HG03442 (cell line): Measurements from ENCODE around the gene STARD3NL.
"Not testable (repeated sequence)": the region's sequence is repeated elsewhere in the genome, so short reads cannot be mapped to it uniquely, and the experiment has no call there.

Experiments used
- ATAC-seq: cut with Tn5 transposase; IDR thresholded peaks from one replicate; pipeline ENCODE4 v1.9.1; 2021; ENCODE audit warnings: mild to moderate bottlenecking, moderate library complexity; ENCODE audit not compliant: unreplicated experiment

The STARD3NL gene

GRCh38 chr7:38178004-38178694 is at the start of gene STARD3NL:
Gene STARD3NL (plus strand): TSS chr7:38178245. CDS start chr7:38207505, 29,260 bp downstream.
- peak; percentile 98 for ATAC-seq

- ATAC-seq, result no peak
These were observed 48.9 kb upstream of the STARD3NL start for GRCh38 chr7:38129162-38129561.

- ATAC-seq, result no peak
These were observed 48.5 kb upstream of the STARD3NL start for GRCh38 chr7:38129579-38129978.

GRCh38 chr7:38138171-38138570 is 39.9 kb upstream of the STARD3NL start:
- no peak for ATAC-seq

GRCh38 chr7:38141187-38141586 is 36.9 kb upstream of the STARD3NL start:
- ATAC-seq, result no peak

- ATAC-seq, result no peak
These were observed 35.3 kb upstream of the STARD3NL start for GRCh38 chr7:38142736-38143135.

- ATAC-seq, result no peak
These were observed 31.0 kb upstream of the STARD3NL start for GRCh38 chr7:38147005-38147404.

- no peak for ATAC-seq
These were observed 26.5 kb upstream of the STARD3NL start for GRCh38 chr7:38151556-38151955.

- ATAC-seq, result no peak
These were observed 24.5 kb upstream of the STARD3NL start for GRCh38 chr7:38153515-38153914.

- ATAC-seq, result no peak
These were observed 23.8 kb upstream of the STARD3NL start for GRCh38 chr7:38154278-38154677.

GRCh38 chr7:38160003-38160571 is 18.0 kb upstream of the STARD3NL start:
- ATAC-seq, result no peak

- no peak for ATAC-seq
These were observed 16.0 kb upstream of the STARD3NL start for GRCh38 chr7:38162036-38162435.

GRCh38 chr7:38163671-38164070 is 14.4 kb upstream of the STARD3NL start:
- ATAC-seq, result no peak

GRCh38 chr7:38168890-38169570 is 9.0 kb upstream of the STARD3NL start:
- ATAC-seq, result no peak

GRCh38 chr7:38169847-38170246 is 8.2 kb upstream of the STARD3NL start:
- peak; percentile 78 for ATAC-seq

GRCh38 chr7:38171623-38172391 is 6.2 kb upstream of the STARD3NL start:
- ATAC-seq, result peak; percentile 67

GRCh38 chr7:38175547-38175946 is 2.5 kb upstream of the STARD3NL start:
- ATAC-seq, result not testable (repeated sequence)

- ATAC-seq, result no peak
These were observed 433 bp upstream of the STARD3NL start for GRCh38 chr7:38177621-38178003.

- ATAC-seq, result peak; percentile 30
These were observed 775 bp downstream of the STARD3NL start for GRCh38 chr7:38178695-38179344.

GRCh38 chr7:38179776-38180226 is 1.8 kb downstream of the STARD3NL start:
- ATAC-seq, result no peak

- no peak for ATAC-seq
These were observed 3.1 kb downstream of the STARD3NL start for GRCh38 chr7:38181111-38181510.
